ENCODE data around the gene EDA. TPM values are rescaled to one million over a fixed set of nuclear protein-coding genes. Genes with fewer than 3 reads are reported as not detected.

The EDA gene
- total RNA-seq, 2 donors from 2014 or later, result 4.0 to 4.7 TPM

- Histone ChIP-seq H3K9me3 (no peaks in the 10 kb centered on the region), H3K4me3 (no peak overlapping the region), H3K27ac (no peak overlapping the region), H3K4me1 (no peaks in the 10 kb centered on the region), H3K27me3 (no peaks in the 10 kb centered on the region), H3K36me3 (replicated peaks in 1 of 2; ENCODE audit: insufficient read depth in 1 of 2, low read depth in 2 of 2) (no peaks in the 10 kb centered on the region)
- TF ChIP-seq CTCF (IDR thresholded peaks at IDR 0.05), result no peak
- no peak for TF ChIP-seq POLR2A (IDR thresholded peaks at IDR 0.05)
- DNase-seq (no peak), ATAC-seq (no peak)
- 61 to 66% methylated on average over 3 of the region's 3 CpGs for WGBS, 2 donors
- intact Hi-C loops (cut with DNase I), result no loop called here
Measured at GRCh38 chrX:70079870-70080269, 464.0 kb downstream of the EDA start.

GRCh38 chrX:70082723-70083122 lies 466.8 kb downstream of the EDA start:
- Histone ChIP-seq H3K4me1 (no peaks in the 10 kb centered on the region), H3K36me3 (replicated peaks in 1 of 2; ENCODE audit: insufficient read depth in 1 of 2, low read depth in 2 of 2) (no peaks in the 10 kb centered on the region), H3K9me3 (no peaks in the 10 kb centered on the region), H3K27ac (no peak overlapping the region), H3K4me3 (no peak overlapping the region), H3K27me3 (no peaks in the 10 kb centered on the region)
- ATAC-seq, result no peak
- no peak for DNase-seq
- intact Hi-C loops (cut with DNase I), result no loop called here
- WGBS, 2 donors, result 53 to 63% methylated on average over 4 of the region's 4 CpGs
- no peak for TF ChIP-seq CTCF (IDR thresholded peaks at IDR 0.05)
- TF ChIP-seq POLR2A (IDR thresholded peaks at IDR 0.05), result no peak

- H3K27ac ChIP-seq, result no peak overlapping the region
- ATAC-seq (no peak), DNase-seq (no peak)
- intact Hi-C loops (cut with DNase I), result no loop called here
- no peak overlapping the region for H3K4me3 ChIP-seq
- no peaks in the 10 kb centered on the region for H3K9me3 ChIP-seq
- no peaks in the 10 kb centered on the region for H3K36me3 ChIP-seq (replicated peaks in 1 of 2; ENCODE audit: insufficient read depth in 1 of 2, low read depth in 2 of 2)
- H3K27me3 ChIP-seq, result no peaks in the 10 kb centered on the region
- no peaks in the 10 kb centered on the region for H3K4me1 ChIP-seq
- TF ChIP-seq CTCF (IDR thresholded peaks at IDR 0.05) (no peak), POLR2A (IDR thresholded peaks at IDR 0.05) (no peak)
- 79 to 83% methylated on average over 4 to 5 of the region's 5 CpGs for WGBS, 2 donors
Measured at GRCh38 chrX:70084592-70085240, 468.8 kb downstream of the EDA start.

- Histone ChIP-seq H3K36me3 (replicated peaks in 1 of 2; ENCODE audit: insufficient read depth in 1 of 2, low read depth in 2 of 2) (no peaks in the 10 kb centered on the region), H3K27ac (no peak overlapping the region), H3K4me3 (no peak overlapping the region), H3K27me3 (no peaks in the 10 kb centered on the region), H3K4me1 (no peaks in the 10 kb centered on the region), H3K9me3 (no peaks in the 10 kb centered on the region)
- 53 to 81% methylated on average over 6 to 11 of the region's 11 CpGs for WGBS, 2 donors
- no peak for ATAC-seq
- intact Hi-C loops (cut with DNase I), result no loop called here
- TF ChIP-seq POLR2A (IDR thresholded peaks at IDR 0.05) (no peak), CTCF (IDR thresholded peaks at IDR 0.05) (no peak)
- peak in 3 of 4 donors; percentile 5 to 24 (median 13) for DNase-seq
Measured at GRCh38 chrX:70087857-70088630, 472.1 kb downstream of the EDA start.

All from body of pancreas (tissue), 4 donors.